Small intestine (tissue), 16 donors: ENCODE data around the gene CCDC90B. TPM values are rescaled to one million over a fixed set of nuclear protein-coding genes. Genes with fewer than 3 reads are reported as not detected.
A peak's percentile ranks its signal among the peaks of the same experiment; 100 is the strongest.

ENCODE experiments used
- DNase-seq, 2 donors: peaks; one replicate each; pipeline versions ENCODE4 v3.0.0 to v3.0.0-alpha.2; 2013
- FAIRE-seq: peaks from 2 replicates; lab custom pipeline; 2012; peaks lifted over from hg19 to GRCh38; lab: Jason Lieb, UNC
- H3K27ac ChIP-seq, 3 donors: one replicate each; pipeline ENCODE4 v1.5.1; 2013; ENCODE audit warnings: low read length in 2 of 3, mild to moderate bottlenecking in 2 of 3, control low read depth in 1 of 3, inconsistent platforms in 1 of 3, low read depth in 1 of 3, moderate library complexity in 1 of 3
- H3K27me3 ChIP-seq, 3 donors: one replicate each; pipeline ENCODE4 v1.6.1; 2013; ENCODE audit warnings: low read length in 3 of 3, inconsistent platforms in 1 of 3; ENCODE audit not compliant: control insufficient read depth in 3 of 3, insufficient read depth in 3 of 3
- H3K36me3 ChIP-seq, 3 donors: one replicate each; pipeline ENCODE4 v1.6.1; 2013; ENCODE audit warnings: low read length in 3 of 3, inconsistent platforms in 1 of 3, low read depth in 1 of 3, mild to moderate bottlenecking in 1 of 3, moderate library complexity in 1 of 3; ENCODE audit not compliant: control insufficient read depth in 3 of 3, insufficient read depth in 2 of 3
- H3K4me1 ChIP-seq, 3 donors: one replicate each; pipeline ENCODE4 v1.6.1; 2013; ENCODE audit warnings: low read length in 2 of 3, inconsistent platforms in 1 of 3, low read depth in 1 of 3, mild to moderate bottlenecking in 1 of 3, moderate library complexity in 1 of 3; ENCODE audit not compliant: control insufficient read depth in 3 of 3, insufficient read depth in 2 of 3
- H3K4me3 ChIP-seq, 3 donors: one replicate each; pipeline ENCODE4 v1.5.1; 2013; ENCODE audit warnings: low read length in 3 of 3, control low read depth in 1 of 3, inconsistent platforms in 1 of 3, low read depth in 1 of 3, mild to moderate bottlenecking in 1 of 3, moderate library complexity in 1 of 3
- H3K9me3 ChIP-seq, 2 donors: one replicate each; pipeline ENCODE4 v1.6.1; 2013; ENCODE audit warnings: low read depth in 1 of 2, low read length in 1 of 2; ENCODE audit not compliant: control insufficient read depth in 2 of 2, insufficient read depth in 1 of 2
- WGBS, 3 donors: extraction: QIAGEN DNeasy Blood & Tissue Kit; methylation state at CpG; one replicate each; pipeline ENCODE4 v1.1.7; 2013; 5-methylcytosine and 5-hydroxymethylcytosine counted together
- long read RNA-seq, 10 donors: transcript quantifications; one replicate each; lab custom pipeline, GENCODE V29; 2026
- polyA plus RNA-seq, 4 donors: library from polyadenylated mRNA; stranded (reverse) in 3 of 4; unstranded in 1 of 4; fragments of 200-250 nt in 3 of 4; fragments of 120-200 nt in 1 of 4; gene quantifications; one replicate each; pipeline versions ENCODE4 v1.2.1 to v1.2.3, GENCODE V29; 2013
- donor health status: healthy with polysubstance abuse.
- donor health status: control.
- donor health status: control.
- donor health status: Bipolar disorder and iron deficiency.
- donor health status: healthy.

Gene CCDC90B, protein sequence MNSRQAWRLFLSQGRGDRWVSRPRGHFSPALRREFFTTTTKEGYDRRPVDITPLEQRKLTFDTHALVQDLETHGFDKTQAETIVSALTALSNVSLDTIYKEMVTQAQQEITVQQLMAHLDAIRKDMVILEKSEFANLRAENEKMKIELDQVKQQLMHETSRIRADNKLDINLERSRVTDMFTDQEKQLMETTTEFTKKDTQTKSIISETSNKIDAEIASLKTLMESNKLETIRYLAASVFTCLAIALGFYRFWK
- polyA plus RNA-seq = 10 to 100 TPM; 35.5 to 60.4 (median 45.2) TPM
- long read RNA-seq, donor 1, full-length matches to known transcripts = 38 of 54 reads
- long read RNA-seq, donor 1, partial matches to known transcripts = 11 of 54 reads
- long read RNA-seq, donor 1, other reads (novel, unspliced or antisense) = 5 of 54 reads
- long read RNA-seq, donor 2, partial matches to known transcripts = 0 of 7 reads
- long read RNA-seq, donor 2, other reads (novel, unspliced or antisense) = 0 of 7 reads
- long read RNA-seq, donor 3, full-length matches to known transcripts = 15 of 20 reads
- long read RNA-seq, donor 3, partial matches to known transcripts = 5 of 20 reads
- long read RNA-seq, donor 3, other reads (novel, unspliced or antisense) = 0 of 20 reads
- long read RNA-seq, donor 4 = 0 reads
- long read RNA-seq, donor 5, full-length matches to known transcripts = 6 of 6 reads
- long read RNA-seq, donor 5, partial matches to known transcripts = 0 of 6 reads
- long read RNA-seq, donor 5, other reads (novel, unspliced or antisense) = 0 of 6 reads
- long read RNA-seq, donor 6, full-length matches to known transcripts = 18 of 18 reads
- long read RNA-seq, donor 6, partial matches to known transcripts = 0 of 18 reads
- long read RNA-seq, donor 6, other reads (novel, unspliced or antisense) = 0 of 18 reads
- long read RNA-seq, donor 7 = 0 reads
- long read RNA-seq, donor 8 = 0 reads
- long read RNA-seq, donor 9, full-length matches to known transcripts = 4 of 4 reads
- long read RNA-seq, donor 9, partial matches to known transcripts = 0 of 4 reads
- long read RNA-seq, donor 9, other reads (novel, unspliced or antisense) = 0 of 4 reads
- long read RNA-seq, donor 10, full-length matches to known transcripts = 21 of 26 reads
- long read RNA-seq, donor 10, partial matches to known transcripts = 5 of 26 reads
- long read RNA-seq, donor 10, other reads (novel, unspliced or antisense) = 0 of 26 reads

DNA sequence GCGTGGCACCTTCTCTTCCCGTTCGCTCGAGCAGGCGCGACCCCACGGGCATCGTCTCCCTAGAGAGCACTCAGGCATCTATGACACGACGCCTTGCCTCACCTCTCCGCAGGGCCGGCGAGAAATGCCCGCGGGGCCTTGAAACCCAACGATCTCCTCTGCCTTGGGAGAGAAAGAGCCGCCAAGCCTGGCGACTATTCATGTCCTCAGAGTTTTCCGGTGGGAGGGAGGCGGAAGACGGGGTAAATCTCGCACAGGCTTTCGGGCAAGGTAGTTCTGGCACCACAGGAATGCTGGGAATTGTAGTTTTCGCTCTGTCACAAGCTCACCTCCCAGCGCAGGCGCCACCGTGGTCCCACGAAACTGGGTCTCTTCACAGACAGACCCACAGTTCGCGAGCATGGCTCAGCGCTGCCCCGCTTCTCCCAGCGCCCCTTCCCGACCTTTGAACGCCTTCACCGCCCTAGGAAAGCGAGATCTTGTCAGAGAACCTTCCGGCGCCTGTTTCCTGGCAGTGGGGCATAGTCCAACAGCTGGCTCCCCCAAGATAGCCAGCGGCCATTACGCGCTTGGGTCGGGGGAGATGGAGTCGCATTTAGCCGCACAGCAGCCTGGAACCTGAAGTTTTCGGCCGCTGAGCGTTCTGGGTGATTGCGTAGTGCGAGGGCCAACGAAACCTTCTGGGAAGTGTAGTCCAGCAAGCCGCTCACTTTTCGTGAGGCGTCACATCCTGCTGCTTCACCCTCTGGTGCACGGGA, at the start of gene CCDC90B:
CCDC90B (minus strand) TSS at position 597 of the 758 bp plus-strand sequence; CDS start at position 202, 395 bp downstream.
- Histone ChIP-seq H3K4me3 (peak within 1 kb of the TSS; percentile 51 to 98 (median 85)), H3K27me3 (no peaks in the 10 kb centered on the region), H3K9me3 (no peaks in the 10 kb centered on the region), H3K27ac (peak within 1 kb of the TSS; percentile 97 to 99 (median 97)), H3K4me1 (peaks cover 0 to 8% (median 6%) of the 10 kb centered on the region in 3 donors), H3K36me3 (peaks cover 0 to 4% (median 0%) of the 10 kb centered on the region in 3 donors)
- DNase-seq = peak; percentile 99
- FAIRE-seq = no peak
- 0% methylated on average over 53 to 55 of the region's 55 CpGs for WGBS, 3 donors

DNA sequence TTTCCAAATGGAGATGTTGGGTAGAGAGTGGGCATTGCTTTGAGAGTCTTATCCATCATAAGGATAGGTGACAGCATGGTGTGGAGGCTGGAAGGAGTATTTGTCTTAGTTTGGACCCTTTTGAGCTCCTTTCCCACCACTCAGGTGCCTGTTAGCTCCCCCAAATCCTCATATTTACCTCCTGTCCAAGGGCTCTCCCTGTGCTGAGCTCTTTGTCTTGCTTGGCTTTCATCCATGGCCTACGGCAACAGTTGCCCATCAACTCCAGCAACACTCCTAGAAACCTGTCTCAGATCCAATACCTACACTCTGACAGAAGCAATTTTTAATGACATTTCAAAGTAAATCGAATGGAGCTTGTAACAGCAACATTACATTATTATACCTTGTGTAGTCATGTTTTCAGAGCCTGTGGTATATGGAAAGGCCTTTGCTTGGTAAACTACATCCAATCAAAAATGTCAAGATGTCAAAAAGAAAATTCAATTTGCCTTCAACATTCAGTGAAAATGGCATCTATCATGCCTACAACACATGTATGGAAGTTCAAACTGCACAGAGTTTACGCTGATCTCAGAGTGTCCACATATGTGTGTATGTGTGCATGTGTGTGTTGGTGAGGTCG, 49.4 kb upstream of the CCDC90B start:
- Histone ChIP-seq H3K9me3 (no peaks in the 10 kb centered on the region), H3K4me1 (no peaks in the 10 kb centered on the region), H3K4me3 (no peak overlapping the region), H3K36me3 (no peaks in the 10 kb centered on the region), H3K27me3 (no peaks in the 10 kb centered on the region), H3K27ac (no peak overlapping the region)
- no peak for FAIRE-seq
- no peak for DNase-seq
- WGBS, 3 donors = 67 to 82% (median 72%) methylated on average over 4 of the region's 4 CpGs

DNA sequence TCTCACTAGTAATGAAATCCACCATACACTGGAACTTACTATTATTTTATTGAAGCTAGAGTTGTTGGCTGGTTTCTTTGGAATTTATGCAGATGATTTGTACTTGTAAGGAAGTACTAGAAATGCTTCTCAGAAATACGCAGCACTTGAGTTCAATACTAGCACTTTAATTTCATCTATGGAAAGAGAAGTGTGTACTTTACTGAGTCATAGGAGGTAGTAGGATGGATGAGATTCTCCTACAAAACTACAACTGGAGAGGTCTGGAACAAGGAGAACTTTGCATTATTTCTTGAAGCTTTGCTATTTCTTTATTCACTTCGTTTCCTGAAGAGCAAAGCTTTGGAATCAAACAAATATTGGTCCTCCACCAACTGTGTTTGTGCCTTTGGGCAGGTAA, 44.1 kb upstream of the CCDC90B start:
- Histone ChIP-seq H3K27me3 (no peaks in the 10 kb centered on the region), H3K9me3 (peaks cover 0 to 5% of the 10 kb centered on the region in 2 donors), H3K36me3 (no peaks in the 10 kb centered on the region), H3K4me1 (no peaks in the 10 kb centered on the region), H3K27ac (no peak overlapping the region), H3K4me3 (no peak overlapping the region)
- WGBS, 3 donors = 48 to 72% (median 63%) methylated on average over 2 of the region's 2 CpGs
- no peak for FAIRE-seq
- no peak for DNase-seq

DNA sequence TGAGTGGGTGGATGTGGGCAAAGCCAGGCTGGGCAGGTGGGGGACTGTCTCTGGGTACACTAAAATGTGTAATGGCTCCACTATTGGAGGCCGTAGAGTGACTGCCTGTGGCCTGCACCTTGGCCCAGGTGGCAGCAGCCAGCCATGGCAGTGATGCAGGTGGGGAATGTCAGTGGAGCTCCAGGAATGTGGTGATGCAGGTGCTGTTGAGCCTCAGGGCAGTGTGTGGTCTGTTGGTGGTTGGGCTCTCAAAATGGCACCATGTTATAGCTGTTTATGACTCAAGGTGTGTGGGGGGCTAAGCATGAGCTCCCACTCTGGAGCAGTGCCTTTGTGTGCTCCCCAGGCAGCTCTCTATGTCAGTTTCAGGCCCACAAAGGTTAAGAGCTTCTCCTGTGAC, 40.2 kb upstream of the CCDC90B start:
- Histone ChIP-seq H3K27me3 (no peaks in the 10 kb centered on the region), H3K36me3 (no peaks in the 10 kb centered on the region), H3K9me3 (peaks cover 0 to 5% of the 10 kb centered on the region in 2 donors), H3K4me3 (no peak overlapping the region), H3K4me1 (no peaks in the 10 kb centered on the region), H3K27ac (no peak overlapping the region)
- no peak for FAIRE-seq
- DNase-seq = no peak
- WGBS, 3 donors = 73 to 86% (median 80%) methylated on average over 1 of the region's 1 CpG

DNA sequence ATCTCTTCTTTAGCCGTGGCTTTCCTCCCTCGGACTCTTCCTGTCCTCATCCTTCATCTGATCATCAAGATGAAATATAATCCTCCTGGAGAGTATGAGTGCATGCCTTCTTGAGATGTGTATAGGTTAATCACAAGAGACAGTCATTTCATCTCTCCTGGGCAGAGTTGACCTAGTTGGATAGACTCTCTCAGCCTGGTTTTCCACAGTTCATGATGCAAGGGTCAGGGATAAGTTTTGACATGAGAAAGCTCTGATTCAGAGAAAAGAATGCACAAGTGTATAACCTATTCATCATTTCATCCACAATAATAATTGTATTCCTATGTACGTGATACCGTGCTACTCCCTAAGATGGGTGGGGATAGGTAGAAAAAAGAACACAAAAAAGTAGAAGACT, 33.2 kb upstream of the CCDC90B start:
- H3K4me1 ChIP-seq = peaks cover 0 to 9% (median 0%) of the 10 kb centered on the region in 3 donors
- H3K36me3 ChIP-seq = no peaks in the 10 kb centered on the region
- no peaks in the 10 kb centered on the region for H3K27me3 ChIP-seq
- no peak overlapping the region for H3K4me3 ChIP-seq
- H3K27ac ChIP-seq = no peak overlapping the region
- WGBS, 3 donors = 46 to 67% (median 58%) methylated on average over 4 of the region's 4 CpGs
- DNase-seq (no peak), FAIRE-seq (no peak)
- no peaks in the 10 kb centered on the region for H3K9me3 ChIP-seq

DNA sequence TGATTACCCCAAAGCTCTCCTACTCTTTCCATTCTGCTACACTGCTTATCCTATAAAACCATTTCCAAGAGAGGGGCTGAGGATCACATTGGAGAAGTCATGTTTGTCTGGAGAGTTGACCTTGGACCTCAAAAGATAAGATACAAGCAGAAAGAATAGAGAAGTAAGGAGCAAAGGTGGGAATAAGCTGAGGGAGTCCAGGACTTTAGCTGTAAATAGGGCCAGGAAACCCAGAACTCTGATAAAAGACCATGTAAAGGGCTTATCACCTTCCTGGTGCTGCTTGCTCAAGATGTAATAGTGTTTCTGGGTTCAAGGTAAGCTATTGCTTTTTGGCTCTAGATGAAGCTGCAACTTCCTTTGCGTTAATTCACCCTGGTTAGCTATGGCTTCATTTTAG, 32.8 kb upstream of the CCDC90B start:
- Histone ChIP-seq H3K27ac (peak overlapping the region in 1 of 3 donors; percentile 33), H3K4me3 (no peak overlapping the region), H3K27me3 (no peaks in the 10 kb centered on the region), H3K9me3 (no peaks in the 10 kb centered on the region), H3K36me3 (no peaks in the 10 kb centered on the region), H3K4me1 (peaks cover 0 to 10% (median 0%) of the 10 kb centered on the region in 3 donors)
- peak; percentile 6 to 72 for DNase-seq
- FAIRE-seq = no peak
- 41 to 70% (median 41%) methylated on average over 1 of the region's 1 CpG for WGBS, 3 donors

DNA sequence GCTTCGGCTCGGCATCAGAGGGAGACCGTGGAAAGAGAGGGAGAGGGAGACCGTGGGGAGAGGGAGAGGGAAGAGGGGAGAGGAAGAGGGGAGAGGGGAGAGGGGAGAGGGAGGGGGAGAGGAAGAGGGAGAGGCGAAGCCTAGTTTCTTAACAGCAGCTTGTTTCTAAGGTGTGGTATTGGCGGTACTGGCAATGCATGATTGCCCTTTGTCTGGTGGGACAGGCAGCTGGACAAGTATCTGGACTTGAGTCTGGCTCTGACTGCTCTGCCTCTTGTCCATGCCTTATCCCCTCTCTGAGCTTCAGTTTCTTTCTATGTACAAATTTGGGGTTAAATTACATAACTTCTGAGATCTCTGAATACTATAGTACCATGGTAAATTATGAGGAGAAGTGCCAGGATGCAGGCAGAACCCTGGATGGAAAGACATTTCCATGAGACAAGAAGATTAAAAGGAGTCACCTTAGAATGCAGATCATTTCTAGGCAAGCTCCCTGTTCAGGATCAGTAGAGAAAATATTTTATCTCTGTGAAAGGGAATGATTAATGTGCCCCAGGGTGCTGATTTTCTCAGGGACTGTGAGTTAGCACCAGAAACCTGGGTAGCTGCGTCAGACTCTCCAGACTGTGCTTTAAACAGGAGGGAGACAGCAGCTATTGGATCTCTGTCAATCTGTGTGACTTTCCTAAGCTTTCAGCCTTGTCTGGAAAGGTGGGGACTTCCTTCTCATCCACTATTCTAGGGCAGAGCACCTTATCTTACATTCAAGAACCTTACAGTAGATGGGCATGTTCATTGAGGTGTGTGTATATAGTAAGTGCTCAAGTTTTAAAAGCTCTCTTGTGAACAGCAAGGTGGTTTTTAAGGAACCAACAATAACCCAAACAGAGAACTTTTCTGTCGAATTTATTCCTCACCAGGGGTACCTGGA, 31.9 kb upstream of the CCDC90B start:
- Histone ChIP-seq H3K4me3 (no peak overlapping the region), H3K27ac (peak overlapping the region in 1 of 3 donors; percentile 33), H3K27me3 (no peaks in the 10 kb centered on the region), H3K4me1 (peaks cover 0 to 12% (median 0%) of the 10 kb centered on the region in 3 donors), H3K36me3 (no peaks in the 10 kb centered on the region), H3K9me3 (no peaks in the 10 kb centered on the region)
- 62 to 81% (median 79%) methylated on average over 6 to 8 of the region's 8 CpGs for WGBS, 3 donors
- peak in 1 of 2 donors; percentile 37 for DNase-seq
- FAIRE-seq = no peak
